ENCODE data around the gene CKB. TPM values are rescaled to one million over a fixed set of nuclear protein-coding genes. Genes with fewer than 3 reads are reported as not detected.
A peak's percentile ranks its signal among the peaks of the same experiment; 100 is the strongest.

The CKB gene
- total and polyA plus RNA-seq, 9 of the 15 experiments (the other 6 are each of a cell fraction or from before 2014, with no cell fraction given): 23.9 to 692 (median 132) TPM

- Histone ChIP-seq H3K4me2 (ENCODE audit: insufficient read depth, low read length) (no peak overlapping the region), H3K4me1 (replicated peaks in 1 of 2; ENCODE audit: control insufficient read depth in 2 of 2, insufficient read depth in 2 of 2, low read length in 2 of 2) (peaks cover 3 to 4% of the 10 kb centered on the region in 2 experiments; a peak in 4 of 5 replicates), H4K20me1 (replicated peaks; ENCODE audit: control insufficient read depth, insufficient read depth, low read length) (peaks cover 3% of the 10 kb centered on the region; the same call in 1 of the 2 replicates), H3K9me1 (ENCODE audit: control insufficient read depth, insufficient read depth, low read length) (no peaks in the 10 kb centered on the region), H3K79me2 (ENCODE audit: control insufficient read depth, insufficient read depth, low read length) (peaks cover 7% of the 10 kb centered on the region; the same call in 1 of the 3 replicates), H2AFZ (ENCODE audit: low read depth, low read length) (no peak overlapping the region), H3K9me3 (replicated peaks; ENCODE audit: control insufficient read depth, insufficient read depth, low read depth, low read length) (no peaks in the 10 kb centered on the region), H3K27me3 (ENCODE audit: control insufficient read depth in 2 of 2, insufficient read depth in 2 of 2, low read length in 2 of 2) (no peaks in the 10 kb centered on the region), H3K9ac (ENCODE audit: insufficient read depth in 1 of 2, low read depth in 2 of 2, low read length in 2 of 2) (no peak overlapping the region), H3K27ac (ENCODE audit: extremely low read depth, low read depth, low read length) (no peak overlapping the region), H3K36me3 (ENCODE audit: control insufficient read depth, insufficient read depth, low read length) (peaks cover 78% of the 10 kb centered on the region), H3K4me3 (no peak overlapping the region)
- intact Hi-C loops (cut with micrococcal nuclease): loop anchor here (5.0 kb wide), 1 partner anchor 48 kb away; no protein-coding TSS in a partner anchor
- ChIA-PET CTCF (ENCODE audit: low intra/inter-chr PET ratio) (interaction anchor here (1.3 kb wide), 1 partner anchor 47 kb away, joined by 7 read pairs; no protein-coding TSS in a partner anchor), POLR2A (interaction anchor here (1.3 kb wide), 1 partner anchor 10 kb away, joined by 3 read pairs; no protein-coding TSS in a partner anchor)
- whole genome bisulfite sequencing (ENCODE audit: insufficient coverage, low coverage, missing lambda C conversion rate): 62% methylated on average over 10 of the region's 10 CpGs
- ATAC-seq (peak; percentile 63), FAIRE-seq (no peak), DNase-seq (ENCODE audit: extremely low read depth in 1 of 4, low spot score in 3 of 4) (no peak)
- no TSS peak for BruUV-seq (replicated peaks)
- in situ Hi-C loops (cut with MboI): no loop called here
- TF ChIP-seq SP2 (IDR thresholded peaks at IDR 0.05; ENCODE audit: extremely low read depth, low read depth, low read length, poor library complexity, severe bottlenecking): no peak
- no peak for TF ChIP-seq MYNN (IDR thresholded peaks at IDR 0.05)
- no peak for TF ChIP-seq MYNN (CRISPR knock-in tag; IDR thresholded peaks at IDR 0.05)
- no peak for TF ChIP-seq ZNF707 (CRISPR knock-in tag; conservative IDR thresholded peaks at IDR 0.05)
- TF ChIP-seq TRIM24 (IDR thresholded peaks at IDR 0.05): no peak
- TF ChIP-seq ZNF124 (CRISPR knock-in tag; IDR thresholded peaks at IDR 0.05): no peak
- no peak for TF ChIP-seq ZNF347 (CRISPR knock-in tag; IDR thresholded peaks at IDR 0.05; ENCODE audit: low read depth)
- no peak for TF ChIP-seq E2F8 (IDR thresholded peaks at IDR 0.05; ENCODE audit: low read depth, partially characterized antibody)
- no peak for TF ChIP-seq CCAR2 (IDR thresholded peaks at IDR 0.05; ENCODE audit: low read depth, low read length)
- TF ChIP-seq HDAC3 (IDR thresholded peaks at IDR 0.05; ENCODE audit: borderline replicate concordance, partially characterized antibody): no peak
- TF ChIP-seq EHMT2 (IDR thresholded peaks at IDR 0.05): no peak
- no peak for TF ChIP-seq LCOR (CRISPR knock-in tag; IDR thresholded peaks at IDR 0.05)
- no peak for TF ChIP-seq ZNF197 (CRISPR knock-in tag; IDR thresholded peaks at IDR 0.05; ENCODE audit: low read depth)
- TF ChIP-seq NFYB (IDR thresholded peaks at IDR 0.05; ENCODE audit: extremely low read depth, insufficient read length): no peak
- no peak for TF ChIP-seq EP300 (IDR thresholded peaks at IDR 0.05; ENCODE audit: low read length)
- TF ChIP-seq DMBX1 (CRISPR knock-in tag; IDR thresholded peaks at IDR 0.05; ENCODE audit: borderline replicate concordance): no peak
Measured at GRCh38 chr14:103499709-103500108, 22.9 kb downstream of the CKB start.
